H1 (cell line): ENCODE results near the gene RAB3B. TPM values are rescaled to one million over a fixed set of nuclear protein-coding genes. Genes with fewer than 3 reads are reported as not detected.
A peak's percentile ranks its signal among the peaks of the same experiment; 100 is the strongest.

Source experiments
- CTCF ChIA-PET: fragments of 300-600 bp; sonication (Branson Sonifier 250); formaldehyde crosslinking; loops from one replicate; lab custom pipeline; 2021; ENCODE audit not compliant: partially characterized antibody; lab: Charles Lee
- POLR2A ChIA-PET: fragments of 300-600 bp; sonication (Branson Sonifier 250); formaldehyde crosslinking; loops from one replicate; lab custom pipeline; 2021; ENCODE audit warnings: inconsistent platforms; ENCODE audit not compliant: partially characterized antibody; lab: Charles Lee
- DNase-seq, 2 experiments: peaks; one replicate each; pipeline versions ENCODE4 v3.0.0 to v3.0.0-alpha.2; 2010 to 2022; ENCODE audit warnings: low spot score in 2 of 2, low read depth in 1 of 2, mixed read lengths in 1 of 2
- FAIRE-seq: peaks from 2 replicates; lab custom pipeline; 2011; peaks lifted over from hg19 to GRCh38; lab: Jason Lieb, UNC
- H2AFZ ChIP-seq: 2 replicates; pipeline ENCODE4 v1.8.1; 2012; ENCODE audit warnings: low read length, inconsistent platforms
- H2AK5ac ChIP-seq: 2 replicates; pipeline ENCODE4 v1.6.1; 2013; ENCODE audit warnings: low read depth, low read length
- H2BK120ac ChIP-seq: replicated peaks from 2 replicates; pipeline ENCODE3; 2013; ENCODE audit warnings: low read depth, low read length, inconsistent platforms
- H2BK12ac ChIP-seq: 2 replicates; pipeline ENCODE4 v1.6.1; 2013; ENCODE audit warnings: low read depth, low read length
- H2BK15ac ChIP-seq: 2 replicates; pipeline ENCODE4 v1.6.1; 2013; ENCODE audit warnings: low read length
- H2BK20ac ChIP-seq: 2 replicates; pipeline ENCODE4 v1.6.1; 2013; ENCODE audit warnings: low read length
- H2BK5ac ChIP-seq: 2 replicates; pipeline ENCODE4 v1.6.1; 2013; ENCODE audit warnings: low read depth, low read length
- H3K14ac ChIP-seq: 2 replicates; pipeline ENCODE4 v1.6.1; 2013; ENCODE audit warnings: inconsistent platforms; ENCODE audit not compliant: insufficient read length
- H3K18ac ChIP-seq: 2 replicates; pipeline ENCODE4 v1.6.1; 2013; ENCODE audit warnings: low read length; ENCODE audit errors: extremely low read depth
- H3K23ac ChIP-seq: 2 replicates; pipeline ENCODE4 v1.6.1; 2013; ENCODE audit warnings: inconsistent platforms; ENCODE audit not compliant: insufficient read length
- H3K23me2 ChIP-seq: 2 replicates; pipeline ENCODE4 v1.6.1; 2013; ENCODE audit warnings: low read depth, low read length
- H3K27ac ChIP-seq: 2 replicates; pipeline ENCODE4 v1.6.1; 2011; ENCODE audit warnings: low read depth, low read length, inconsistent platforms
- H3K27me3 ChIP-seq, 4 experiments: replicated peaks in 1 of 4; 1 replicate in 1 of 4; 2 replicates in 3 of 4; pipeline versions ENCODE4 v1.6.1 to v1.8.1; 2011 to 2013; ENCODE audit warnings: low read length in 3 of 4, mild to moderate bottlenecking in 3 of 4, inconsistent platforms in 2 of 4, mixed read lengths in 2 of 4, moderate library complexity in 1 of 4; ENCODE audit not compliant: control insufficient read depth in 3 of 4, insufficient read depth in 3 of 4; ENCODE audit errors: extremely low read depth in 1 of 4
- H3K36me3 ChIP-seq, 4 experiments: 2 replicates each; pipeline versions ENCODE4 v1.6.1 to v1.8.1; 2011 to 2013; ENCODE audit warnings: mild to moderate bottlenecking in 4 of 4, low read length in 3 of 4, moderate library complexity in 2 of 4, control low read depth in 1 of 4, inconsistent platforms in 1 of 4; ENCODE audit not compliant: insufficient read depth in 4 of 4, control insufficient read depth in 2 of 4
- H3K4ac ChIP-seq: replicated peaks from 2 replicates; pipeline ENCODE3; 2013; ENCODE audit warnings: low read length, low read depth, mixed read lengths, inconsistent platforms; ENCODE audit not compliant: insufficient read length
- H3K4me1 ChIP-seq, 4 experiments: replicated peaks in 1 of 4; 1 replicate in 1 of 4; 2 replicates in 3 of 4; pipeline versions ENCODE4 v1.6.1 to v1.8.1; 2011 to 2013; ENCODE audit warnings: low read length in 3 of 4, inconsistent platforms in 2 of 4, mixed read lengths in 1 of 4; ENCODE audit not compliant: insufficient read depth in 4 of 4, control insufficient read depth in 3 of 4
- H3K4me2 ChIP-seq, 2 experiments: 2 replicates each; pipeline versions ENCODE4 v1.6.1 to v1.8.1; 2011 to 2013; ENCODE audit warnings: low read depth in 2 of 2, low read length in 2 of 2, control low read depth in 1 of 2, inconsistent platforms in 1 of 2, mild to moderate bottlenecking in 1 of 2; ENCODE audit not compliant: insufficient read depth in 1 of 2
- H3K4me3 ChIP-seq, 4 experiments: fragments of 200-600, 300-600 bp in 1 of 4; sonication (generic), shearing (Covaris generic), sonication (Bioruptor Twin) in 1 of 4; 2 replicates each; pipeline versions ENCODE4 v1.5.1 to v1.8.1; 2011 to 2016; ENCODE audit warnings: low read length in 4 of 4, low read depth in 3 of 4, control low read depth in 2 of 4, inconsistent platforms in 2 of 4, mild to moderate bottlenecking in 2 of 4, mixed read lengths in 1 of 4, moderate library complexity in 1 of 4; ENCODE audit not compliant: insufficient read depth in 2 of 4; ENCODE audit errors: extremely low read depth in 1 of 4
- H3K56ac ChIP-seq: replicated peaks from 2 replicates; pipeline ENCODE3; 2013; ENCODE audit warnings: low read depth, mild to moderate bottlenecking, mixed read lengths, low read length, inconsistent platforms; ENCODE audit not compliant: insufficient read length
- H3K79me1 ChIP-seq: 2 replicates; pipeline ENCODE4 v1.6.1; 2013; ENCODE audit warnings: low read depth, low read length, control low read depth
- H3K79me2 ChIP-seq, 2 experiments: 2 replicates each; pipeline versions ENCODE4 v1.6.1 to v1.8.1; 2012 to 2013; ENCODE audit warnings: low read length in 2 of 2, mild to moderate bottlenecking in 2 of 2, inconsistent platforms in 1 of 2; ENCODE audit not compliant: insufficient read depth in 2 of 2, control insufficient read depth in 1 of 2
- H3K9ac ChIP-seq, 4 experiments: replicated peaks in 1 of 4; 1 replicate in 1 of 4; 2 replicates in 3 of 4; pipeline versions ENCODE4 v1.6.1 to v1.8.1; 2011 to 2013; ENCODE audit warnings: low read depth in 3 of 4, low read length in 3 of 4, control low read depth in 2 of 4, mild to moderate bottlenecking in 2 of 4, moderate library complexity in 2 of 4, inconsistent platforms in 1 of 4; ENCODE audit errors: extremely low read depth in 1 of 4
- H3K9me3 ChIP-seq, 2 experiments: 2 replicates each; pipeline versions ENCODE4 v1.6.1 to v1.8.1; 2012 to 2013; ENCODE audit warnings: mild to moderate bottlenecking in 2 of 2, moderate library complexity in 2 of 2, control low read depth in 1 of 2, inconsistent platforms in 1 of 2, low read depth in 1 of 2, low read length in 1 of 2, mixed read lengths in 1 of 2; ENCODE audit not compliant: insufficient read depth in 2 of 2
- H4K20me1 ChIP-seq, 2 experiments: replicated peaks in 1 of 2; 2 replicates each; pipeline versions ENCODE3 to v1.8.1; 2011 to 2013; ENCODE audit warnings: inconsistent platforms in 2 of 2, low read length in 2 of 2, mild to moderate bottlenecking in 1 of 2; ENCODE audit not compliant: insufficient read depth in 2 of 2, control insufficient read depth in 1 of 2
- H4K5ac ChIP-seq: 2 replicates; pipeline ENCODE4 v1.6.1; 2013; ENCODE audit warnings: low read length, low read depth, mixed read lengths, inconsistent platforms; ENCODE audit not compliant: insufficient read length
- H4K8ac ChIP-seq: 2 replicates; pipeline ENCODE4 v1.8.0; 2013; ENCODE audit warnings: mild to moderate bottlenecking, moderate library complexity, low read length, inconsistent platforms; ENCODE audit not compliant: insufficient read depth; ENCODE audit errors: extremely low read depth
- H4K91ac ChIP-seq: replicated peaks from 2 replicates; pipeline ENCODE3; 2013; ENCODE audit warnings: low read length, mixed read lengths, inconsistent platforms; ENCODE audit not compliant: insufficient read length
- BCL11A ChIP-seq, 2 experiments: IDR thresholded peaks; one replicate each; pipeline ENCODE4 v1.6.1; 2011; ENCODE audit warnings: low read depth in 2 of 2, low read length in 2 of 2, mild to moderate bottlenecking in 2 of 2
- CBX8 ChIP-seq: fragments of 300-800, 300-1000 bp; sonication (generic); IDR thresholded peaks from 2 replicates; pipeline ENCODE4 v1.7.1; 2016; ENCODE audit warnings: low read depth, low read length, borderline replicate concordance
- CHD2 ChIP-seq: IDR thresholded peaks from 2 replicates; pipeline ENCODE4 v1.6.1; 2012; ENCODE audit warnings: low read length, improper control_type of control experiment
- EP300 ChIP-seq, 2 experiments: IDR thresholded peaks; 1 replicate in 1 of 2; 2 replicates in 1 of 2; pipeline ENCODE4 v1.6.1; 2011 to 2012; ENCODE audit warnings: low read depth in 2 of 2, low read length in 2 of 2, mild to moderate bottlenecking in 2 of 2, borderline replicate concordance in 1 of 2, inconsistent platforms in 1 of 2, moderate library complexity in 1 of 2
- MAFK ChIP-seq: IDR thresholded peaks from 2 replicates; pipeline ENCODE4 v1.6.1; 2012; ENCODE audit warnings: low read depth, mild to moderate bottlenecking, improper control_type of control experiment, low read length
- MAX ChIP-seq: IDR thresholded peaks from 2 replicates; pipeline ENCODE4 v1.6.1; 2012; ENCODE audit warnings: inconsistent platforms
- POLR2A ChIP-seq, 2 experiments: IDR thresholded peaks; 1 replicate in 1 of 2; 2 replicates in 1 of 2; pipeline ENCODE4 v1.6.1; 2011; ENCODE audit warnings: low read depth in 2 of 2, low read length in 2 of 2, mild to moderate bottlenecking in 2 of 2; ENCODE audit errors: control extremely low read depth in 1 of 2
- RXRA ChIP-seq: IDR thresholded peaks from 2 replicates; pipeline ENCODE4 v1.6.1; 2011; ENCODE audit warnings: low read depth, mild to moderate bottlenecking, low read length, moderate library complexity; ENCODE audit not compliant: insufficient read depth
- SP1 ChIP-seq: IDR thresholded peaks from 2 replicates; pipeline ENCODE4 v1.6.1; 2011; ENCODE audit warnings: low read depth, low read length
- SP4 ChIP-seq: IDR thresholded peaks from 2 replicates; pipeline ENCODE4 v1.6.1; 2012; ENCODE audit warnings: low read length, inconsistent platforms
- SUZ12 ChIP-seq: fragments of 200-600 bp; sonication (generic); IDR thresholded peaks from 2 replicates; pipeline ENCODE4 v1.6.1; 2012; ENCODE audit warnings: mild to moderate bottlenecking, inconsistent platforms, low read length, moderate library complexity, mixed read lengths
- WGBS, 2 experiments: shearing (Covaris generic) in 1 of 2; methylation state at CpG; one replicate each; pipeline versions ENCODE4 v1.1.6 to v1.1.7; 2013 to 2015; ENCODE audit warnings: low lambda C conversion rate in 2 of 2, mixed read lengths in 2 of 2, inconsistent platforms in 1 of 2, low coverage in 1 of 2, missing lambda C conversion rate in 1 of 2; ENCODE audit not compliant: insufficient replicate concordance in 2 of 2, insufficient coverage in 1 of 2, insufficient read length in 1 of 2; ENCODE audit errors: extremely low coverage in 1 of 2, missing lambda C conversion rate in 1 of 2; 5-methylcytosine and 5-hydroxymethylcytosine counted together
- polyA plus RNA-seq, 7 experiments: library from polyadenylated mRNA; depleted of rRNA in 3 of 7; stranded (reverse) in 5 of 7; unstranded in 2 of 7; fragments of >200 nt in 5 of 7; fragments of 200-250 nt in 2 of 7; gene quantifications; 1 replicate in 5 of 7; 2 replicates in 1 of 7; 4 replicates in 1 of 7; pipeline versions ENCODE4 v1.2.1 to v1.2.3, GENCODE V29; 2011 to 2013; ENCODE audit warnings: missing spikeins in 2 of 7, mixed read lengths in 2 of 7
- total RNA-seq: library from RNA; stranded (reverse); fragmentation: NEBNext Ultra II Directional; extraction: Animal tissue kit (Norgen Biotek cat#: 25700); gene quantifications from 2 replicates; pipeline ENCODE4 v1.2.1, GENCODE V29; 2021

The RAB3B gene
- total and polyA plus RNA-seq, 2 of the 8 experiments (the other 6 are each of a cell fraction or from before 2014, with no cell fraction given) = 12.5 to 36.8 TPM

- peak within 1 kb of the TSS; percentile 87 for H4K91ac ChIP-seq
- peak within 1 kb of the TSS; percentile 99 for H3K18ac ChIP-seq
- DNase-seq = peak; percentile 98 to 99
- peak within 1 kb of the TSS; percentile 77 to 92 for H3K4me2 ChIP-seq
- no peaks in the 10 kb centered on the region for H3K79me1 ChIP-seq
- peak; percentile 86 for FAIRE-seq
- peaks cover 2 to 7% (median 3%) of the 10 kb centered on the region in 4 experiments; a peak in 4 of 7 replicates for H3K4me1 ChIP-seq
- H2AK5ac ChIP-seq = peak within 1 kb of the TSS; percentile 89; the same call in 1 of the 2 replicates
- peak within 1 kb of the TSS; percentile 83 to 96 (median 93) for H3K4me3 ChIP-seq
- H3K56ac ChIP-seq = peak within 1 kb of the TSS; percentile 84
- no peaks in the 10 kb centered on the region for H3K9me3 ChIP-seq
- H2BK12ac ChIP-seq = peak within 1 kb of the TSS; percentile 97
- H4K5ac ChIP-seq = peak within 1 kb of the TSS; percentile 93
- H3K23me2 ChIP-seq = peaks cover 5% of the 10 kb centered on the region; the same call in 1 of the 2 replicates
- H2BK120ac ChIP-seq = peak within 1 kb of the TSS; percentile 57
- no peak within 1 kb of the TSS for H2BK20ac ChIP-seq
- peak within 1 kb of the TSS; percentile 67 for H3K14ac ChIP-seq
- peak within 1 kb of the TSS; percentile 21 for H3K4ac ChIP-seq
- peak within 1 kb of the TSS; percentile 97 for H2BK5ac ChIP-seq
- peaks cover 0 to 1% of the 10 kb centered on the region in 2 experiments for H4K20me1 ChIP-seq
- CTCF ChIA-PET = interaction anchor here (0.9 to 1.6 kb wide), 7 partner anchors 10 to 123 kb away, joined by 3 to 6 read pairs (median 4); no protein-coding TSS in a partner anchor
- POLR2A ChIA-PET = interaction anchor here (0.6 to 2.8 kb wide), 16 partner anchors 9 to 176 kb away, joined by 3 to 17 read pairs (median 4); partner anchors contain the start of gene TXNDC12
- peak within 1 kb of the TSS; percentile 88 to 96 (median 92) for H3K9ac ChIP-seq
- no peak within 1 kb of the TSS for H3K23ac ChIP-seq
- H3K36me3 ChIP-seq = no peaks in the 10 kb centered on the region; a peak in 1 of 8 replicates
- H4K8ac ChIP-seq = peak within 1 kb of the TSS; percentile 93; the same call in 1 of the 2 replicates
- 1% methylated on average over 45 of the region's 54 CpGs; no CpG with 5 or more reads in 1 of the 2 experiments for WGBS, 2 experiments
- H3K27me3 ChIP-seq = no peaks in the 10 kb centered on the region; a peak in 1 of 7 replicates
- H2BK15ac ChIP-seq = peak within 1 kb of the TSS; percentile 84; the same call in 1 of the 2 replicates
- H3K27ac ChIP-seq = peak within 1 kb of the TSS; percentile 95
- peaks cover 14 to 45% of the 10 kb centered on the region in 2 experiments for H3K79me2 ChIP-seq
- H2AFZ ChIP-seq = peak within 1 kb of the TSS; percentile 24
- peak; percentile 82; the same call in 1 of the 2 replicates for TF ChIP-seq SP1
- peak; percentile 73 to 80 for TF ChIP-seq POLR2A (IDR thresholded peaks at IDR 0.05; ENCODE audit: control extremely low read depth in 1 of 2, low read depth in 2 of 2, low read length in 2 of 2)
- TF ChIP-seq SUZ12 = no peak
- TF ChIP-seq BCL11A (IDR thresholded peaks at IDR 0.05; ENCODE audit: low read depth in 2 of 2, low read length in 2 of 2) = no peak
- TF ChIP-seq MAX = peak; percentile 25; the same call in 1 of the 2 replicates
- peak; percentile 27; the same call in 1 of the 2 replicates for TF ChIP-seq SP4
- TF ChIP-seq RXRA = no peak
- TF ChIP-seq CBX8 = no peak
- peak; percentile 9 to 92; a peak in 1 of 3 replicates for TF ChIP-seq EP300 (IDR thresholded peaks at IDR 0.05; ENCODE audit: borderline replicate concordance in 1 of 2, low read depth in 2 of 2, low read length in 2 of 2)
- peak; percentile 40; the same call in 1 of the 2 replicates for TF ChIP-seq CHD2
- TF ChIP-seq MAFK = peak; percentile 89
Measured at GRCh38 chr1:51878616-51879336, 111.7 kb downstream of the RAB3B start, which contains the start of gene NRDC. Gene NRDC (minus strand): TSS chr1:51878727. CDS start chr1:51878615, 112 bp downstream.
